ENCODE measurements around the gene LRP5. TPM values are rescaled to one million over a fixed set of nuclear protein-coding genes. Genes with fewer than 3 reads are reported as not detected.
"Not testable (repeated sequence)": the region's sequence is repeated elsewhere in the genome, so short reads cannot be mapped to it uniquely, and the experiment has no call there.

The LRP5 gene
- total RNA-seq, 1 experiment from 2014 or later: 48.8 TPM

DNA sequence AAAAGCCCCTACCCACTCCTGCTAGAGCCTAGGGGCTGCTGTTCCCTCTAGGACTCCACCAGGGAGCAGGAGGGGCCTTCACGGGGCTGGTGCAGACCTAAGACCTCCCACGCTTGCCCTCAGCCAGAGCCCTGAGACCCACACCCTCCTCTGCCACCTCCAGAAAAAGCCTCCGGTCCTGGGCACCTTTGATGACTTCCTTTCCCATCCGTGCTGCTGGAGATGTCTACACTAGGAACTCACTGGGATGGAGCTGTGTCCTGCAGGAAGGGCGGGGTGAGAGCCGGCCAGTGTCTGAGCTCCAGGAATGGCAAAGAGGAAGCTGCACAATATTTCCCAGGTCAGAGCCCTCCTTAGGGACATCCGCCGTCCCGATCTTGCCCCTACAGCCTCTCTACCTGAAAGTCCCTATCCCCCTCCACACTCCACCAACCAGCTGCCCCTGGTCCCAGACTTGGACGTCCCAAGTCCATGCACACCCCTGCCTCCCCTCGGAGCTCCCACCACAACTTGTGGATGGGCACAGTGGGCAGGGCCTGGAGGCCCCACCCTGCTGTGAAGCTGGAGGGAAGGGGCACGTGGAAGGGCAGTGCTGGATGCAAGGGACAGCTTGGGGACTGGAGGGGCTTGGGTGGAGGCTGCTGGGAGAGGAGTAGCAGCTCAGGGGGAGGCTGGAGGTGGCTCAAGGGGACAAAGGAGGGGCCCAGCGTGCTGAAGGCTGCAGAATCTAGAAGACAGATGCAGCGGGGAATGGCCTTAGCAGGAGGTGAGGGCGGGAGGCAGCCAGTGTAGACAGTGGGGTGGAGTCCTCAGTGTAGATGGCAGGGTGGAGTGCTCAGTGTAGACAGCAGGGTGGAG, 13.5 kb upstream of the LRP5 start (continued):
- TF ChIP-seq, protein P1, sequence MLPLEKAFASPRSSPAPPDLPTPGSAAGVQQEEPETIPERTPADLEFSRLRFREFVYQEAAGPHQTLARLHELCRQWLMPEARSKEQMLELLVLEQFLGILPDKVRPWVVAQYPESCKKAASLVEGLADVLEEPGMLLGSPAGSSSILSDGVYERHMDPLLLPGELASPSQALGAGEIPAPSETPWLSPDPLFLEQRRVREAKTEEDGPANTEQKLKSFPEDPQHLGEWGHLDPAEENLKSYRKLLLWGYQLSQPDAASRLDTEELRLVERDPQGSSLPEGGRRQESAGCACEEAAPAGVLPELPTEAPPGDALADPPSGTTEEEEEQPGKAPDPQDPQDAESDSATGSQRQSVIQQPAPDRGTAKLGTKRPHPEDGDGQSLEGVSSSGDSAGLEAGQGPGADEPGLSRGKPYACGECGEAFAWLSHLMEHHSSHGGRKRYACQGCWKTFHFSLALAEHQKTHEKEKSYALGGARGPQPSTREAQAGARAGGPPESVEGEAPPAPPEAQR (CRISPR knock-in tag; IDR thresholded peaks at IDR 0.05): no peak
- TF ChIP-seq MAX (CRISPR knock-in tag; IDR thresholded peaks at IDR 0.05) (no peak), ETV6 (CRISPR knock-in tag; IDR thresholded peaks at IDR 0.05) (no peak)
- TF ChIP-seq, protein P2, sequence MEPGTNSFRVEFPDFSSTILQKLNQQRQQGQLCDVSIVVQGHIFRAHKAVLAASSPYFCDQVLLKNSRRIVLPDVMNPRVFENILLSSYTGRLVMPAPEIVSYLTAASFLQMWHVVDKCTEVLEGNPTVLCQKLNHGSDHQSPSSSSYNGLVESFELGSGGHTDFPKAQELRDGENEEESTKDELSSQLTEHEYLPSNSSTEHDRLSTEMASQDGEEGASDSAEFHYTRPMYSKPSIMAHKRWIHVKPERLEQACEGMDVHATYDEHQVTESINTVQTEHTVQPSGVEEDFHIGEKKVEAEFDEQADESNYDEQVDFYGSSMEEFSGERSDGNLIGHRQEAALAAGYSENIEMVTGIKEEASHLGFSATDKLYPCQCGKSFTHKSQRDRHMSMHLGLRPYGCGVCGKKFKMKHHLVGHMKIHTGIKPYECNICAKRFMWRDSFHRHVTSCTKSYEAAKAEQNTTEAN (CRISPR knock-in tag; IDR thresholded peaks at IDR 0.05): no peak
- TF ChIP-seq, protein P3, sequence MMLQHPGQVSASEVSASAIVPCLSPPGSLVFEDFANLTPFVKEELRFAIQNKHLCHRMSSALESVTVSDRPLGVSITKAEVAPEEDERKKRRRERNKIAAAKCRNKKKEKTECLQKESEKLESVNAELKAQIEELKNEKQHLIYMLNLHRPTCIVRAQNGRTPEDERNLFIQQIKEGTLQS (CRISPR knock-in tag; conservative IDR thresholded peaks at IDR 0.05): no peak

GRCh38 chr11:68299517-68299879, 12.9 kb upstream of the LRP5 start:
- not testable (repeated sequence) for H3K4me1 Mint-ChIP-seq; ATAC-seq; H3K4me3 Mint-ChIP-seq; DNase-seq (ENCODE audit: low spot score); H3K27me3 Mint-ChIP-seq (ENCODE audit: low read depth); H3K27ac Mint-ChIP-seq
- CTCF ChIA-PET: interaction anchor here (0.8 to 6.1 kb wide), 8 partner anchors 26 to 157 kb away, joined by 3 to 111 read pairs (median 4); partner anchors contain the start of gene C11orf24
- Mint-ChIP-seq H3K36me3 (peaks cover 13% of the 10 kb centered on the region), H3K9me3 (peaks cover 15% of the 10 kb centered on the region)
- POLR2A ChIA-PET: interaction anchor here (0.6 to 0.9 kb wide), 2 partner anchors 41 to 160 kb away, joined by 3 read pairs; no protein-coding TSS in a partner anchor

GRCh38 chr11:68300076-68300830, 12.1 kb upstream of the LRP5 start:
- no peak overlapping the region for H3K4me3 Mint-ChIP-seq
- H3K36me3 Mint-ChIP-seq: peaks cover 16% of the 10 kb centered on the region
- DNase-seq (ENCODE audit: low spot score) (no peak), ATAC-seq (no peak)
- H3K4me1 Mint-ChIP-seq: no peaks in the 10 kb centered on the region
- no peak overlapping the region for H3K27ac Mint-ChIP-seq
- H3K27me3 Mint-ChIP-seq (ENCODE audit: low read depth): peaks cover 6% of the 10 kb centered on the region
- CTCF ChIA-PET: interaction anchor here (0.7 to 6.1 kb wide), 9 partner anchors 25 to 156 kb away, joined by 3 to 111 read pairs (median 5); partner anchors contain the start of gene C11orf24
- POLR2A ChIA-PET: interaction anchor here (0.6 kb wide), 1 partner anchor 161 kb away, joined by 3 read pairs; no protein-coding TSS in a partner anchor
- peaks cover 22% of the 10 kb centered on the region for H3K9me3 Mint-ChIP-seq
- TF ChIP-seq JAZF1 (CRISPR knock-in tag; IDR thresholded peaks at IDR 0.05) (no peak), ATF1 (CRISPR knock-in tag; IDR thresholded peaks at IDR 0.05) (no peak), FOXP4 (CRISPR knock-in tag; IDR thresholded peaks at IDR 0.05) (no peak), GTF2I (CRISPR knock-in tag; conservative IDR thresholded peaks at IDR 0.05) (no peak), FOXJ3 (CRISPR knock-in tag; IDR thresholded peaks at IDR 0.05; ENCODE audit: borderline replicate concordance) (no peak), ZNF425 (CRISPR knock-in tag; conservative IDR thresholded peaks at IDR 0.05) (no peak), GABPB1 (CRISPR knock-in tag; IDR thresholded peaks at IDR 0.05) (no peak)
- TF ChIP-seq, protein P4, sequence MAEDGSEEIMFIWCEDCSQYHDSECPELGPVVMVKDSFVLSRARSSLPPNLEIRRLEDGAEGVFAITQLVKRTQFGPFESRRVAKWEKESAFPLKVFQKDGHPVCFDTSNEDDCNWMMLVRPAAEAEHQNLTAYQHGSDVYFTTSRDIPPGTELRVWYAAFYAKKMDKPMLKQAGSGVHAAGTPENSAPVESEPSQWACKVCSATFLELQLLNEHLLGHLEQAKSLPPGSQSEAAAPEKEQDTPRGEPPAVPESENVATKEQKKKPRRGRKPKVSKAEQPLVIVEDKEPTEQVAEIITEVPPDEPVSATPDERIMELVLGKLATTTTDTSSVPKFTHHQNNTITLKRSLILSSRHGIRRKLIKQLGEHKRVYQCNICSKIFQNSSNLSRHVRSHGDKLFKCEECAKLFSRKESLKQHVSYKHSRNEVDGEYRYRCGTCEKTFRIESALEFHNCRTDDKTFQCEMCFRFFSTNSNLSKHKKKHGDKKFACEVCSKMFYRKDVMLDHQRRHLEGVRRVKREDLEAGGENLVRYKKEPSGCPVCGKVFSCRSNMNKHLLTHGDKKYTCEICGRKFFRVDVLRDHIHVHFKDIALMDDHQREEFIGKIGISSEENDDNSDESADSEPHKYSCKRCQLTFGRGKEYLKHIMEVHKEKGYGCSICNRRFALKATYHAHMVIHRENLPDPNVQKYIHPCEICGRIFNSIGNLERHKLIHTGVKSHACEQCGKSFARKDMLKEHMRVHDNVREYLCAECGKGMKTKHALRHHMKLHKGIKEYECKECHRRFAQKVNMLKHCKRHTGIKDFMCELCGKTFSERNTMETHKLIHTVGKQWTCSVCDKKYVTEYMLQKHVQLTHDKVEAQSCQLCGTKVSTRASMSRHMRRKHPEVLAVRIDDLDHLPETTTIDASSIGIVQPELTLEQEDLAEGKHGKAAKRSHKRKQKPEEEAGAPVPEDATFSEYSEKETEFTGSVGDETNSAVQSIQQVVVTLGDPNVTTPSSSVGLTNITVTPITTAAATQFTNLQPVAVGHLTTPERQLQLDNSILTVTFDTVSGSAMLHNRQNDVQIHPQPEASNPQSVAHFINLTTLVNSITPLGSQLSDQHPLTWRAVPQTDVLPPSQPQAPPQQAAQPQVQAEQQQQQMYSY (CRISPR knock-in tag; IDR thresholded peaks at IDR 0.05): no peak
- TF ChIP-seq, protein P2 (CRISPR knock-in tag; IDR thresholded peaks at IDR 0.05): no peak
- TF ChIP-seq, protein P5, sequence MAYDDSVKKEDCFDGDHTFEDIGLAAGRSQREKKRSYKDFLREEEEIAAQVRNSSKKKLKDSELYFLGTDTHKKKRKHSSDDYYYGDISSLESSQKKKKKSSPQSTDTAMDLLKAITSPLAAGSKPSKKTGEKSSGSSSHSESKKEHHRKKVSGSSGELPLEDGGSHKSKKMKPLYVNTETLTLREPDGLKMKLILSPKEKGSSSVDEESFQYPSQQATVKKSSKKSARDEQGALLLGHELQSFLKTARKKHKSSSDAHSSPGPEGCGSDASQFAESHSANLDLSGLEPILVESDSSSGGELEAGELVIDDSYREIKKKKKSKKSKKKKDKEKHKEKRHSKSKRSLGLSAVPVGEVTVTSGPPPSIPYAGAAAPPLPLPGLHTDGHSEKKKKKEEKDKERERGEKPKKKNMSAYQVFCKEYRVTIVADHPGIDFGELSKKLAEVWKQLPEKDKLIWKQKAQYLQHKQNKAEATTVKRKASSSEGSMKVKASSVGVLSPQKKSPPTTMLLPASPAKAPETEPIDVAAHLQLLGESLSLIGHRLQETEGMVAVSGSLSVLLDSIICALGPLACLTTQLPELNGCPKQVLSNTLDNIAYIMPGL (CRISPR knock-in tag; IDR thresholded peaks at IDR 0.05): no peak

All from WTC11 (cell line).